ENCODE results near the gene COA7.

COA7 gene

DNA sequence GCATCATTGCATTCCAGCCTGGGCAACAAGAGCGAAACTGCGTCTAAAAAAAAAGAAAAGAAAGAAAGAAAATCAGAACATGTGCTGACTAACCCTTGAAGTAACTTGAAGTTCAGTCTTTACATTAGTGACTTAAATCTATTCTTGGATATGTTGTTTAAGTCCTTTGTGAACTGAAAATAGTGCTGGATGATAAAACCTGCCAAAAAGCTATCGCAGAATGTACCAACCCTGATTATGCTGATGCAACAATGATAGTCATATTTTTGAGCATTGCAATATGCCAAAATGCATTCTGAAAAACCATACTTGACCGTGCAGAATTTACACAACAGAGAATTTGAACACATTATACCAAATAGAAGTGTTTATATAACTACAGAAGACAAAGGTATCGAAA, 34.4 kb downstream of the COA7 start:
- Histone ChIP-seq H3K79me2 (ENCODE audit: insufficient read depth, low read length) (no peaks in the 10 kb centered on the region), H3K4me2 (ENCODE audit: low read length) (no peak overlapping the region), H3K9ac (ENCODE audit: low read length) (no peak overlapping the region), H3K36me3 (ENCODE audit: insufficient read depth, low read length) (peaks cover 7% of the 10 kb centered on the region; the same call in 1 of the 2 replicates), H3K27ac (ENCODE audit: low read depth, low read length, poor library complexity, severe bottlenecking) (no peak overlapping the region), H3K9me2 (ENCODE audit: low read depth, low read length) (no peaks in the 10 kb centered on the region), H3K4me3 (ENCODE audit: low read depth, low read length, poor library complexity, severe bottlenecking) (no peak overlapping the region), H3K9me3 (ENCODE audit: low read length) (no peaks in the 10 kb centered on the region), H3K4me1 (ENCODE audit: insufficient read depth, low read length, severe bottlenecking) (peaks cover 15% of the 10 kb centered on the region), H3F3A (ENCODE audit: insufficient read depth, low read length) (no peaks in the 10 kb centered on the region), H2AFZ (ENCODE audit: low read length) (no peak overlapping the region), H3K27me3 (ENCODE audit: insufficient read depth, low read length) (no peaks in the 10 kb centered on the region), H4K20me1 (ENCODE audit: insufficient read depth, low read length) (no peaks in the 10 kb centered on the region)
- TF ChIP-seq EZH2 (IDR thresholded peaks at IDR 0.05; ENCODE audit: borderline replicate concordance, low read length): no peak
- TF ChIP-seq, protein P1, sequence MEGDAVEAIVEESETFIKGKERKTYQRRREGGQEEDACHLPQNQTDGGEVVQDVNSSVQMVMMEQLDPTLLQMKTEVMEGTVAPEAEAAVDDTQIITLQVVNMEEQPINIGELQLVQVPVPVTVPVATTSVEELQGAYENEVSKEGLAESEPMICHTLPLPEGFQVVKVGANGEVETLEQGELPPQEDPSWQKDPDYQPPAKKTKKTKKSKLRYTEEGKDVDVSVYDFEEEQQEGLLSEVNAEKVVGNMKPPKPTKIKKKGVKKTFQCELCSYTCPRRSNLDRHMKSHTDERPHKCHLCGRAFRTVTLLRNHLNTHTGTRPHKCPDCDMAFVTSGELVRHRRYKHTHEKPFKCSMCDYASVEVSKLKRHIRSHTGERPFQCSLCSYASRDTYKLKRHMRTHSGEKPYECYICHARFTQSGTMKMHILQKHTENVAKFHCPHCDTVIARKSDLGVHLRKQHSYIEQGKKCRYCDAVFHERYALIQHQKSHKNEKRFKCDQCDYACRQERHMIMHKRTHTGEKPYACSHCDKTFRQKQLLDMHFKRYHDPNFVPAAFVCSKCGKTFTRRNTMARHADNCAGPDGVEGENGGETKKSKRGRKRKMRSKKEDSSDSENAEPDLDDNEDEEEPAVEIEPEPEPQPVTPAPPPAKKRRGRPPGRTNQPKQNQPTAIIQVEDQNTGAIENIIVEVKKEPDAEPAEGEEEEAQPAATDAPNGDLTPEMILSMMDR (IDR thresholded peaks at IDR 0.05; ENCODE audit: low read length): no peak

DNA sequence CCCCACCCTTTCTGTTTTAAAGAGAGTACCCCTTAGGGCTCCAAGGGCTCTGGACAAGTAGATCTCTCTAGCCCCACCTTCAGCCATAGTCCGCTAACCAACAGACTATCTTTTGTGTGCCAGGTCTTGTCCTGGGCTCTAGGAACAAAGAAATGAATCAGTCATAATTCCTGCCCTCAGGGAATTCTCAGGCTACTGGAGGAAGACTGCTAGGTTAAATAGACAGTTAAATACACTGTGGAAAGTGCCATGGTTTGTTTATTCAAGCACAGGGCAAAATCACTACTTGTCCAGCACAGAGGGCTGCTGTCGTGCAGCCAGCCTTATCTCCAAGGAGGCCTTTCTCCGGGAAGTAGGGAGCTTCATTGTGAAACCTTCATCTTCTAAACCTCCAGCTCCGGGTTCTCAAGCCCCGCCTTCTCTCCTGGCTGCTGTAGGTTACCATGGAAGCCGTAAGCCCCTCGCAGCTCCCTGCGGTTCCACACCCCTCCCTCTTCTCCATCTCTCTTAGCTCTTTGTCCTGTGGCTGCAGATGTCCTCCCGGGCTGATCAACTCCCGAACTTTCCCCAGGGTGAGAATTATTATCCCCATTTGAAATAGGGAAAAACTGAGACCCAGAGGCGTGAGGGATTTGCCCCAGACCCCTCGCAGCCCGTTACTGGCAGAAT, 35.4 kb downstream of the COA7 start:
- H3F3A ChIP-seq (ENCODE audit: insufficient read depth, low read length): no peaks in the 10 kb centered on the region
- no peaks in the 10 kb centered on the region for H3K9me2 ChIP-seq (ENCODE audit: low read depth, low read length)
- TF ChIP-seq, protein P1 (IDR thresholded peaks at IDR 0.05; ENCODE audit: low read length): no peak
- TF ChIP-seq EZH2 (IDR thresholded peaks at IDR 0.05; ENCODE audit: borderline replicate concordance, low read length): no peak
- H4K20me1 ChIP-seq (ENCODE audit: insufficient read depth, low read length): no peaks in the 10 kb centered on the region
- H3K4me2 ChIP-seq (ENCODE audit: low read length): no peak overlapping the region
- H3K9ac ChIP-seq (ENCODE audit: low read length): no peak overlapping the region
- peaks cover 16% of the 10 kb centered on the region for H3K4me1 ChIP-seq (ENCODE audit: insufficient read depth, low read length, severe bottlenecking)
- H3K4me3 ChIP-seq (ENCODE audit: low read depth, low read length, poor library complexity, severe bottlenecking): no peak overlapping the region
- H3K36me3 ChIP-seq (ENCODE audit: insufficient read depth, low read length): peaks cover 7% of the 10 kb centered on the region; the same call in 1 of the 2 replicates
- H3K79me2 ChIP-seq (ENCODE audit: insufficient read depth, low read length): no peaks in the 10 kb centered on the region
- H2AFZ ChIP-seq (ENCODE audit: low read length): no peak overlapping the region
- no peaks in the 10 kb centered on the region for H3K9me3 ChIP-seq (ENCODE audit: low read length)
- no peaks in the 10 kb centered on the region for H3K27me3 ChIP-seq (ENCODE audit: insufficient read depth, low read length)
- no peak overlapping the region for H3K27ac ChIP-seq (ENCODE audit: low read depth, low read length, poor library complexity, severe bottlenecking)

DNA sequence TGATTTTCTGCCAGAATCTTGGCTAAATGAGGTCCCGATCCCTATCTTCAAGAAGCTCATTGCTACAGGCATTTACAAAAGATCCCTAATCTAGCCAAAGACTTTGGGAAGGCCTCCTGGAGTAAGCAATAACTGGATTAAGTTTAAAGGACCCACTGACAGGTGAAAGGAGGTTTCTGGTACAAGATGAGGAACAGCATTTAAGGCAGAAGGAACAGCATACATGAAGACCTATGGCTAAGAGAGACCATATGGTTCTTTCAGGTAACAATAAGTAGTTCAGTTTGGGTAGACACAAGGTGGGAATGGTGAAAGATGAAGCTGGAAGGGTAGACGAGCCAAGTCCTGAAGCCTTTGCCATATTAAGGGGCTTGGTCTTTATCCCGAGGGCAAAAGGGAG, 37.3 kb downstream of the COA7 start:
- Histone ChIP-seq H3K79me2 (ENCODE audit: insufficient read depth, low read length) (no peaks in the 10 kb centered on the region), H3K4me1 (ENCODE audit: insufficient read depth, low read length, severe bottlenecking) (peaks cover 16% of the 10 kb centered on the region), H2AFZ (ENCODE audit: low read length) (no peak overlapping the region), H3K27me3 (ENCODE audit: insufficient read depth, low read length) (no peaks in the 10 kb centered on the region), H3F3A (ENCODE audit: insufficient read depth, low read length) (no peaks in the 10 kb centered on the region), H3K27ac (ENCODE audit: low read depth, low read length, poor library complexity, severe bottlenecking) (no peak overlapping the region), H3K9me2 (ENCODE audit: low read depth, low read length) (no peaks in the 10 kb centered on the region), H4K20me1 (ENCODE audit: insufficient read depth, low read length) (no peaks in the 10 kb centered on the region), H3K4me3 (ENCODE audit: low read depth, low read length, poor library complexity, severe bottlenecking) (no peak overlapping the region), H3K9ac (ENCODE audit: low read length) (no peak overlapping the region), H3K9me3 (ENCODE audit: low read length) (no peaks in the 10 kb centered on the region), H3K4me2 (ENCODE audit: low read length) (no peak overlapping the region), H3K36me3 (ENCODE audit: insufficient read depth, low read length) (peaks cover 14% of the 10 kb centered on the region; the same call in 1 of the 2 replicates)
- no peak for TF ChIP-seq EZH2 (IDR thresholded peaks at IDR 0.05; ENCODE audit: borderline replicate concordance, low read length)
- TF ChIP-seq, protein P1 (IDR thresholded peaks at IDR 0.05; ENCODE audit: low read length): no peak
